Left lung (tissue), 14 donors: ENCODE results near the gene FSD2. TPM values are rescaled to one million over a fixed set of nuclear protein-coding genes. Genes with fewer than 3 reads are reported as not detected.

Experiments used
- ATAC-seq: fragments of 200-7000 bp; cut with Tn5 transposase; one replicate; pipeline ENCODE4 v1.9.1; 2020; ENCODE audit warnings: moderate library complexity
- DNase-seq, 4 donors: peaks; one replicate each; pipeline ENCODE4 v3.0.0-alpha.2; 2013 to 2020
- H3K27ac ChIP-seq, 2 donors: fragments of 200-600 bp; sonication (generic) in 1 of 2; one replicate each; pipeline versions ENCODE4 v1.5.0 to v1.8.0; 2020 to 2021
- H3K27me3 ChIP-seq, 2 donors: fragments of 200-600 bp; sonication (generic) in 1 of 2; one replicate each; pipeline versions ENCODE4 v1.5.0 to v1.8.0; 2020 to 2021
- H3K36me3 ChIP-seq, 2 donors: fragments of 200-600 bp; sonication (generic) in 1 of 2; one replicate each; pipeline versions ENCODE4 v1.5.0 to v1.8.0; 2020 to 2021
- H3K4me1 ChIP-seq, 2 donors: fragments of 200-600 bp; one replicate each; pipeline ENCODE4 v1.8.0; 2021
- H3K4me3 ChIP-seq, 2 donors: fragments of 200-600 bp; sonication (generic) in 1 of 2; one replicate each; pipeline versions ENCODE4 v1.5.0 to v1.8.0; 2020 to 2021; ENCODE audit warnings: mild to moderate bottlenecking in 1 of 2
- H3K9me3 ChIP-seq, 2 donors: fragments of 200-600 bp; sonication (generic) in 1 of 2; one replicate each; pipeline versions ENCODE4 v1.5.0 to v1.8.0; 2020 to 2021
- CTCF ChIP-seq, 2 donors: fragments of 200-600 bp; sonication (generic) in 1 of 2; IDR thresholded peaks; one replicate each; pipeline versions ENCODE4 v1.5.0 to v1.8.0; 2021; ENCODE audit warnings: antibody characterized with exemption in 2 of 2
- intact Hi-C, 2 donors: fragments of 100-400 bp; cut with DNase I; formaldehyde crosslinking; loops; one replicate each; pipeline versions ENCODE4 v1.11.2 to v1.14.2; 2022
- long read RNA-seq, 12 donors: library from polyadenylated mRNA in 2 of 12; unstranded in 2 of 12; transcript quantifications; one replicate each; pipeline ENCODE4 v2.0.0 and lab custom pipeline, GENCODE V29; 2019 to 2026
- polyA plus RNA-seq, 6 donors: library from polyadenylated mRNA; unstranded; fragments of 120-200 nt; gene quantifications; one replicate each; pipeline ENCODE4 v1.2.1, GENCODE V29; 2013; ENCODE audit not compliant: insufficient read length in 6 of 6
- total RNA-seq, 2 donors: library from RNA; stranded (reverse); fragmentation: NEBNext Ultra II Directional; extraction: Animal tissue kit (Norgen Biotek cat#: 25700); gene quantifications; one replicate each; pipeline ENCODE4 v1.2.1, GENCODE V29; 2021
- donor health status: DM: no; HTN: yes; CAD: no.
- donor health status: DM: no; HTN: no; CAD: no.

The FSD2 gene
- total RNA-seq (1 to 10 TPM in 1 of 2 donors, not detected in 1; 1.3 TPM), polyA plus RNA-seq (under 1 TPM; 0.11 to 0.49 (median 0.32) TPM)
- long read RNA-seq, donor 1, result 0 reads
- long read RNA-seq, donor 2, result 0 reads
- long read RNA-seq, donor 3, result 0 reads
- long read RNA-seq, donor 4, result 0 reads
- long read RNA-seq, donor 5, partial matches to known transcripts, result 0 of 11 reads
- long read RNA-seq, donor 5, other reads (novel, unspliced or antisense), result 11 of 11 reads
- long read RNA-seq, donor 6, result 0 reads
- long read RNA-seq, donor 7, partial matches to known transcripts, result 5 of 11 reads
- long read RNA-seq, donor 7, other reads (novel, unspliced or antisense), result 6 of 11 reads
- long read RNA-seq, donor 8, result 0 reads
- long read RNA-seq, donor 9, result 0 reads
- long read RNA-seq, donor 10, result 0 reads
- long read RNA-seq, donor 11, result 0 reads
- long read RNA-seq, donor 12, result 0 reads

- H3K27me3 ChIP-seq, result no peaks in the 10 kb centered on the region
- H3K36me3 ChIP-seq, result no peaks in the 10 kb centered on the region
- ATAC-seq, result peak; percentile 43
- peak in 2 of 4 donors; percentile 35 to 68 for DNase-seq
- intact Hi-C loops, result no loop called here
- H3K4me1 ChIP-seq, result no peaks in the 10 kb centered on the region
- TF ChIP-seq CTCF (IDR thresholded peaks at IDR 0.05), result no peak
- H3K4me3 ChIP-seq, result no peak within 1 kb of the TSS
- H3K27ac ChIP-seq, result peak within 1 kb of the TSS in 1 of 2 donors; percentile 23
- H3K9me3 ChIP-seq, result no peaks in the 10 kb centered on the region
Measured at GRCh38 chr15:82805994-82806406, at the start of gene FSD2. Gene FSD2, minus strand, starts transcription at chr15:82806069. Its CDS starts 18,679 bp downstream, at chr15:82787390.

- Histone ChIP-seq H3K9me3 (no peaks in the 10 kb centered on the region), H3K4me1 (peaks cover 0 to 5% of the 10 kb centered on the region in 2 donors), H3K36me3 (no peaks in the 10 kb centered on the region), H3K27ac (no peak overlapping the region), H3K27me3 (no peaks in the 10 kb centered on the region), H3K4me3 (no peak overlapping the region)
- DNase-seq (no peak), ATAC-seq (no peak)
- no peak for TF ChIP-seq CTCF (IDR thresholded peaks at IDR 0.05)
- intact Hi-C loops, result no loop called here
Measured at GRCh38 chr15:82854554-82854953, 48.7 kb upstream of the FSD2 start.

GRCh38 chr15:82852941-82853561 lies 47.2 kb upstream of the FSD2 start:
- Histone ChIP-seq H3K27me3 (no peaks in the 10 kb centered on the region), H3K9me3 (no peaks in the 10 kb centered on the region), H3K4me1 (peaks cover 0 to 10% of the 10 kb centered on the region in 2 donors), H3K36me3 (no peaks in the 10 kb centered on the region), H3K4me3 (no peak overlapping the region), H3K27ac (no peak overlapping the region)
- intact Hi-C loops, result no loop called here
- no peak for ATAC-seq
- DNase-seq, result no peak
- no peak for TF ChIP-seq CTCF (IDR thresholded peaks at IDR 0.05)

- no peak for TF ChIP-seq CTCF (IDR thresholded peaks at IDR 0.05)
- H3K27me3 ChIP-seq, result no peaks in the 10 kb centered on the region
- no peak overlapping the region for H3K4me3 ChIP-seq
- no peaks in the 10 kb centered on the region for H3K36me3 ChIP-seq
- intact Hi-C loops, result no loop called here
- DNase-seq (no peak), ATAC-seq (no peak)
- no peaks in the 10 kb centered on the region for H3K9me3 ChIP-seq
- H3K27ac ChIP-seq, result no peak overlapping the region
- peaks cover 0 to 10% of the 10 kb centered on the region in 2 donors for H3K4me1 ChIP-seq
Measured at GRCh38 chr15:82851981-82852511, 46.2 kb upstream of the FSD2 start.

GRCh38 chr15:82851306-82851850 lies 45.5 kb upstream of the FSD2 start:
- Histone ChIP-seq H3K4me1 (peaks cover 0 to 10% of the 10 kb centered on the region in 2 donors), H3K27me3 (no peaks in the 10 kb centered on the region), H3K27ac (no peak overlapping the region), H3K4me3 (no peak overlapping the region), H3K9me3 (no peaks in the 10 kb centered on the region), H3K36me3 (no peaks in the 10 kb centered on the region)
- TF ChIP-seq CTCF (IDR thresholded peaks at IDR 0.05), result no peak
- intact Hi-C loops, result no loop called here
- ATAC-seq (no peak), DNase-seq (no peak)
